OCI-LY7 (cell line): Measurements from ENCODE around the gene ROMO1.

ENCODE experiments used
- EZH2phosphoT487 ChIP-seq: fragments of 200-600 bp; sonication (generic); IDR thresholded peaks from 2 replicates; pipeline ENCODE4 v1.6.1; 2018; ENCODE audit warnings: low read depth, borderline replicate concordance, mild to moderate bottlenecking, mixed run types, antibody characterized with exemption, low read length, moderate library complexity, mixed read lengths
- TF ChIP-seq, protein P1 (sequence below): fragments of 200-600 bp; sonication (generic); conservative IDR thresholded peaks from 2 replicates; pipeline ENCODE4 v1.5.1; 2014; ENCODE audit warnings: mild to moderate bottlenecking, antibody characterized with exemption, low read length, moderate library complexity, mixed read lengths

DNA sequence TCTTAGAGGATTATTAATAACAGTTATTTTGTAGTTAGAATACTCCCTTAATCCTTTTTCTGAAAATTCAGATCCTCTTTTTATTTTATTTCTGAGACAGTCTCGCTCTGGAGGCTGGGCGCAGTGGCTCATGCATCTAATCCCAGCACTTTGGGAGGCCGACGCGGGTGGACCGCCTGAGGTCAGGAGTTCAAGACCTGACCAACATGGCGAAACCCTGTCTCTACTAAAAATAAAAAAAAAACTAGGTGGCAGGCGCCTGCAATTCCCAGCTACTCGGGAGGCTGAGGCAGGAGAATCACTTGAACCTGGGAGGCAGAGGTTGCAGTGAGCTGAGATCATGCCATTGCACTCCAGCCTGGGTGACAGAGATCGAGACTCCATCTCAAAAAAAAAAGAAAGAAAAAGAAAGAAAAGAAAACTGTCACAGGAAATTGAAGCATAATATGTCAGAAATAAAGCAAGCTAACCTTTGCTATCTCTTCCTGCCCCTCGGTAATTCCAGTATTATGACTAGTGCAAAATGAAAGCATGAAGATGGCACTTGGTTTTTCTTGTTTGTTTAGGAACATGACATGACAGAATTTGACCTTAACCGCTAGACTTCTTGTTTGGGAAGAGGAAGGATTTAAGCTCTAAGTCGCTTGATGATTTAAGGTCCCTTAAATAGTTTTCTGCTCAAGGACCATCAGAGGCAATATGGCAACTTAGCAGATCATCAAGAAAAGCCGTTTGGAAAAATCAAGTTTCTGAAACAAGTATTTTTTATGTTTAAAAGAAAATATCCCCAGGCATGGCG lies 44.7 kb downstream of the ROMO1 start:
- TF ChIP-seq, protein P1, sequence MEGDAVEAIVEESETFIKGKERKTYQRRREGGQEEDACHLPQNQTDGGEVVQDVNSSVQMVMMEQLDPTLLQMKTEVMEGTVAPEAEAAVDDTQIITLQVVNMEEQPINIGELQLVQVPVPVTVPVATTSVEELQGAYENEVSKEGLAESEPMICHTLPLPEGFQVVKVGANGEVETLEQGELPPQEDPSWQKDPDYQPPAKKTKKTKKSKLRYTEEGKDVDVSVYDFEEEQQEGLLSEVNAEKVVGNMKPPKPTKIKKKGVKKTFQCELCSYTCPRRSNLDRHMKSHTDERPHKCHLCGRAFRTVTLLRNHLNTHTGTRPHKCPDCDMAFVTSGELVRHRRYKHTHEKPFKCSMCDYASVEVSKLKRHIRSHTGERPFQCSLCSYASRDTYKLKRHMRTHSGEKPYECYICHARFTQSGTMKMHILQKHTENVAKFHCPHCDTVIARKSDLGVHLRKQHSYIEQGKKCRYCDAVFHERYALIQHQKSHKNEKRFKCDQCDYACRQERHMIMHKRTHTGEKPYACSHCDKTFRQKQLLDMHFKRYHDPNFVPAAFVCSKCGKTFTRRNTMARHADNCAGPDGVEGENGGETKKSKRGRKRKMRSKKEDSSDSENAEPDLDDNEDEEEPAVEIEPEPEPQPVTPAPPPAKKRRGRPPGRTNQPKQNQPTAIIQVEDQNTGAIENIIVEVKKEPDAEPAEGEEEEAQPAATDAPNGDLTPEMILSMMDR, result no peak
- no peak for TF ChIP-seq EZH2phosphoT487
